Neural cell (in vitro differentiated cells): ENCODE measurements around the gene SPDL1. TPM values are rescaled to one million over a fixed set of nuclear protein-coding genes. Genes with fewer than 3 reads are reported as not detected.

Source experiments
- H2AFZ ChIP-seq: fragments of 200-600, 300-800 bp; sonication (generic), shearing (Covaris generic); 2 replicates; pipeline ENCODE4 v1.6.0; 2014; ENCODE audit warnings: low read depth, mild to moderate bottlenecking, antibody characterized with exemption, low read length, moderate library complexity
- H3F3A ChIP-seq: fragments of 200-600 bp; shearing (Covaris generic); 2 replicates; pipeline ENCODE4 v1.6.1; 2016; ENCODE audit warnings: mild to moderate bottlenecking, moderate library complexity, mixed read lengths, antibody characterized with exemption, low read length; ENCODE audit not compliant: insufficient read depth, poor library complexity, severe bottlenecking
- H3K27ac ChIP-seq: fragments of 200-600, 300-800 bp; sonication (generic), shearing (Covaris generic); 2 replicates; pipeline ENCODE4 v1.5.1; 2014; ENCODE audit warnings: mild to moderate bottlenecking, low read length, moderate library complexity
- H3K27me3 ChIP-seq: fragments of 300-800, 200-600 bp; sonication (generic), shearing (Covaris generic); 2 replicates; pipeline ENCODE4 v1.6.0; 2014; ENCODE audit warnings: mild to moderate bottlenecking, low read depth, low read length, moderate library complexity; ENCODE audit not compliant: insufficient read depth
- H3K36me3 ChIP-seq: fragments of 300-800, 200-600 bp; sonication (generic), shearing (Covaris generic); 2 replicates; pipeline ENCODE4 v1.5.1; 2014; ENCODE audit warnings: mild to moderate bottlenecking, antibody characterized with exemption, low read length, moderate library complexity; ENCODE audit not compliant: insufficient read depth
- H3K4me2 ChIP-seq: fragments of 300-800, 200-600 bp; sonication (generic), shearing (Covaris generic); 2 replicates; pipeline ENCODE4 v1.6.0; 2014; ENCODE audit warnings: mild to moderate bottlenecking, low read length
- H3K4me3 ChIP-seq: fragments of 300-800, 200-600 bp; sonication (generic), shearing (Covaris generic); 2 replicates; pipeline ENCODE4 v1.5.1; 2014; ENCODE audit warnings: mild to moderate bottlenecking, low read length, moderate library complexity
- H3K79me2 ChIP-seq: fragments of 200-600 bp; shearing (Covaris generic); replicated peaks from 2 replicates; pipeline ENCODE4 v1.6.0; 2014; ENCODE audit warnings: mild to moderate bottlenecking, low read length, moderate library complexity; ENCODE audit not compliant: insufficient read depth
- H3K9ac ChIP-seq: fragments of 300-800, 200-600 bp; sonication (generic), shearing (Covaris generic); 2 replicates; pipeline ENCODE4 v1.6.1; 2016; ENCODE audit warnings: mild to moderate bottlenecking, low read length, mixed read lengths
- H3K9me2 ChIP-seq: fragments of 200-600 bp; shearing (Covaris generic); 2 replicates; pipeline ENCODE4 v1.6.1; 2016; ENCODE audit warnings: mild to moderate bottlenecking, low read length, mixed read lengths; ENCODE audit not compliant: insufficient read depth
- H3K9me3 ChIP-seq: fragments of 200-600, 300-800 bp; sonication (generic), shearing (Covaris generic); 2 replicates; pipeline ENCODE4 v1.6.1; 2016; ENCODE audit warnings: mild to moderate bottlenecking, mixed run types, low read length, moderate library complexity, mixed read lengths
- H4K20me1 ChIP-seq: fragments of 200-600 bp; shearing (Covaris generic); 2 replicates; pipeline ENCODE4 v1.6.1; 2016; ENCODE audit warnings: mild to moderate bottlenecking, mixed run types; ENCODE audit not compliant: insufficient read depth
- CTCF ChIP-seq: fragments of 450-650 bp; IDR thresholded peaks from 2 replicates; pipeline ENCODE4 v1.5.1; 2014; ENCODE audit warnings: antibody characterized with exemption, mild to moderate bottlenecking, moderate library complexity; ENCODE audit not compliant: poor library complexity, severe bottlenecking
- EP300 ChIP-seq: fragments of 450-650 bp; conservative IDR thresholded peaks from 2 replicates; pipeline ENCODE4 v1.6.1; 2014; ENCODE audit warnings: antibody characterized with exemption, mild to moderate bottlenecking, moderate library complexity; ENCODE audit not compliant: poor library complexity, severe bottlenecking
- EZH2 ChIP-seq: fragments of 200-600, 300-800 bp; shearing (Covaris generic), sonication (generic); IDR thresholded peaks from 2 replicates; pipeline ENCODE4 v1.6.1; 2014; ENCODE audit warnings: antibody characterized with exemption, low read length, borderline replicate concordance, mild to moderate bottlenecking; ENCODE audit not compliant: insufficient read depth, poor library complexity, severe bottlenecking
- MXI1 ChIP-seq: fragments of 450-650 bp; conservative IDR thresholded peaks from 2 replicates; pipeline ENCODE4 v1.6.1; 2014; ENCODE audit warnings: antibody characterized with exemption, mild to moderate bottlenecking; ENCODE audit not compliant: poor library complexity, severe bottlenecking
- POLR2AphosphoS5 ChIP-seq: IDR thresholded peaks from 2 replicates; pipeline ENCODE4 v1.6.1; 2012
- RAD21 ChIP-seq: fragments of 450-650 bp; conservative IDR thresholded peaks from 2 replicates; pipeline ENCODE4 v1.6.1; 2014; ENCODE audit warnings: antibody characterized with exemption, mild to moderate bottlenecking, moderate library complexity
- REST ChIP-seq: IDR thresholded peaks from 2 replicates; pipeline ENCODE4 v1.6.1; 2012; ENCODE audit warnings: borderline replicate concordance
- SMC3 ChIP-seq: fragments of 450-650 bp; conservative IDR thresholded peaks from 2 replicates; pipeline ENCODE4 v1.6.1; 2014; ENCODE audit warnings: antibody characterized with exemption, mild to moderate bottlenecking, moderate library complexity; ENCODE audit not compliant: poor library complexity
- TAF1 ChIP-seq: IDR thresholded peaks from 2 replicates; pipeline ENCODE4 v1.6.1; 2012; ENCODE audit warnings: low read depth
- polyA plus RNA-seq: library from polyadenylated mRNA; depleted of rRNA; stranded (reverse); fragments of >200 nt; gene quantifications from 2 replicates; pipeline ENCODE4 v1.2.3, GENCODE V29; 2014

Gene SPDL1
- polyA plus RNA-seq, 1 donor from 2014 or later, result 26.6 TPM

- Histone ChIP-seq H3K27ac (no peak overlapping the region), H3K36me3 (no peaks in the 10 kb centered on the region), H3K27me3 (no peaks in the 10 kb centered on the region), H3K4me3 (no peak overlapping the region), H2AFZ (no peak overlapping the region), H3K9ac (no peak overlapping the region), H3K79me2 (no peaks in the 10 kb centered on the region), H3F3A (no peaks in the 10 kb centered on the region), H3K9me2 (no peaks in the 10 kb centered on the region), H3K4me2 (no peak overlapping the region), H3K9me3 (no peaks in the 10 kb centered on the region), H4K20me1 (no peaks in the 10 kb centered on the region)
- TF ChIP-seq EP300 (no peak), MXI1 (no peak), CTCF (no peak), POLR2AphosphoS5 (no peak), TAF1 (no peak)
These were observed 45.3 kb downstream of the SPDL1 start for GRCh38 chr5:169628892-169629291.

- Histone ChIP-seq H4K20me1 (no peaks in the 10 kb centered on the region), H3K27ac (no peak overlapping the region), H2AFZ (no peak overlapping the region), H3K9ac (no peak overlapping the region), H3K27me3 (no peaks in the 10 kb centered on the region), H3K79me2 (no peaks in the 10 kb centered on the region), H3K9me2 (no peaks in the 10 kb centered on the region), H3K4me2 (no peak overlapping the region), H3K9me3 (no peaks in the 10 kb centered on the region), H3F3A (no peaks in the 10 kb centered on the region), H3K36me3 (no peaks in the 10 kb centered on the region), H3K4me3 (no peak overlapping the region)
- no peak for TF ChIP-seq TAF1
- no peak for TF ChIP-seq EZH2
- no peak for TF ChIP-seq SMC3
- TF ChIP-seq REST, result no peak
- no peak for TF ChIP-seq CTCF
- no peak for TF ChIP-seq EP300
- no peak for TF ChIP-seq POLR2AphosphoS5
- TF ChIP-seq RAD21, result no peak
- TF ChIP-seq MXI1, result no peak
These were observed 46.4 kb downstream of the SPDL1 start for GRCh38 chr5:169629847-169630548.
